Right kidney (tissue), 1 donor: ENCODE data around the gene RBM19.
"Not testable (repeated sequence)": the region's sequence is repeated elsewhere in the genome, so short reads cannot be mapped to it uniquely, and the experiment has no call there.

Source experiments
- DNase-seq: peaks from one replicate; pipeline ENCODE4 v3.0.0-alpha.2; 2016

The RBM19 gene

GRCh38 chr12:113905829-113906228, 60.3 kb downstream of the RBM19 start:
- DNase-seq, result no peak

GRCh38 chr12:113903381-113903863, 62.7 kb downstream of the RBM19 start:
- DNase-seq, result no peak

GRCh38 chr12:113901319-113901718, 64.8 kb downstream of the RBM19 start:
- DNase-seq, result not testable (repeated sequence)

GRCh38 chr12:113900716-113901115, 65.4 kb downstream of the RBM19 start:
- DNase-seq, result no peak

GRCh38 chr12:113899561-113900471, 66.3 kb downstream of the RBM19 start:
- DNase-seq, result peak; percentile 64

- DNase-seq, result no peak
Measured at GRCh38 chr12:113899042-113899560, 67.0 kb downstream of the RBM19 start.

- DNase-seq, result no peak
Measured at GRCh38 chr12:113898466-113898865, 67.7 kb downstream of the RBM19 start.

- no peak for DNase-seq
Measured at GRCh38 chr12:113897406-113897805, 68.7 kb downstream of the RBM19 start.

GRCh38 chr12:113896841-113897240, 69.3 kb downstream of the RBM19 start:
- no peak for DNase-seq

GRCh38 chr12:113896194-113896593, 69.9 kb downstream of the RBM19 start:
- no peak for DNase-seq

GRCh38 chr12:113895176-113895575, 70.9 kb downstream of the RBM19 start:
- DNase-seq, result no peak

GRCh38 chr12:113894697-113895096, 71.4 kb downstream of the RBM19 start:
- no peak for DNase-seq

- DNase-seq, result no peak
Measured at GRCh38 chr12:113893221-113893620, 72.9 kb downstream of the RBM19 start.

GRCh38 chr12:113892556-113892955, 73.6 kb downstream of the RBM19 start:
- DNase-seq, result no peak

- no peak for DNase-seq
Measured at GRCh38 chr12:113891739-113892520, 74.2 kb downstream of the RBM19 start.

- DNase-seq, result no peak
Measured at GRCh38 chr12:113891167-113891692, 74.9 kb downstream of the RBM19 start.

GRCh38 chr12:113889891-113890581, 76.1 kb downstream of the RBM19 start:
- peak; percentile 42 for DNase-seq

- no peak for DNase-seq
Measured at GRCh38 chr12:113889076-113889475, 77.0 kb downstream of the RBM19 start.

GRCh38 chr12:113888435-113888834, 77.7 kb downstream of the RBM19 start:
- DNase-seq, result no peak

- DNase-seq, result no peak
Measured at GRCh38 chr12:113887906-113888305, 78.2 kb downstream of the RBM19 start.

- DNase-seq, result no peak
Measured at GRCh38 chr12:113886721-113887120, 79.4 kb downstream of the RBM19 start.

- no peak for DNase-seq
Measured at GRCh38 chr12:113884392-113884791, 81.7 kb downstream of the RBM19 start.
